Measurements from ENCODE around the gene SLC16A9.

The SLC16A9 gene

DNA sequence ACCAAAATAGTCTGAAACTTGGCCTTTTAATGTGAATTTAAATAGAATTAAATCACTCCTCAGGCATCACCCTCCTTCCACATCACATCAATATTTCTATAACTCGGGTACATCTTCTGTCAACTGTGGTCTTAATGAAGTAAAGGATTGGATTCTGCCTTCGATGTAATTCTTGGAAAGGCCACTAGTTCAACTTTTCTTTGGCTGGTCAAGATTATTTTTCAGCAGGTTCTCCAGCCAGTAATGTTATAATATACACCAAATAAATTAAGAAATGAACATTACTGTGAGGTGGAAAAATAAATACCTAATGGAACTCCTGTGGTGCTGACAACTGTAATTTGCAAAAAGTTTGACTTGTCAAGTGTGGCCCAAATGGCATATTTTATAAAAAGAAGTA, 9.7 kb upstream of the SLC16A9 start:
- Histone ChIP-seq H2AFZ (ENCODE audit: low read depth, low read length) (no peak overlapping the region), H3K4me2 (ENCODE audit: low read length, poor library complexity, severe bottlenecking) (no peak overlapping the region), H3K4me1 (ENCODE audit: control insufficient read depth, insufficient read depth, low read depth, low read length) (no peaks in the 10 kb centered on the region), H4K8ac (ENCODE audit: low read length) (no peak overlapping the region), H2AK5ac (ENCODE audit: low read length, severe bottlenecking) (no peak overlapping the region), H2BK12ac (ENCODE audit: low read length in 2 of 2) (no peak overlapping the region), H2BK15ac (ENCODE audit: low read depth, poor library complexity, severe bottlenecking) (no peak overlapping the region), H2BK5ac (ENCODE audit: low read depth, low read length, poor library complexity, severe bottlenecking) (no peak overlapping the region), H3K79me1 (replicated peaks; ENCODE audit: low read length, poor library complexity, severe bottlenecking) (no peaks in the 10 kb centered on the region), H3K27ac (ENCODE audit: low read length, poor library complexity, severe bottlenecking) (no peak overlapping the region), H3K27me3 (ENCODE audit: control insufficient read depth in 1 of 2, insufficient read depth in 1 of 2, low read length in 2 of 2) (peaks cover 3 to 24% of the 10 kb centered on the region in 2 experiments), H3K4ac (ENCODE audit: low read depth in 1 of 2, low read length in 2 of 2) (no peak overlapping the region), H3K14ac (ENCODE audit: low read length in 2 of 2) (no peak overlapping the region), H3K9ac (ENCODE audit: low read length) (no peak overlapping the region), H2BK120ac (ENCODE audit: low read depth, low read length) (no peak overlapping the region), H3K9me3 (ENCODE audit: control insufficient read depth, low read length) (no peaks in the 10 kb centered on the region), H3K36me3 (ENCODE audit: control insufficient read depth in 1 of 2, insufficient read depth in 2 of 2, low read depth in 1 of 2, low read length in 2 of 2) (no peaks in the 10 kb centered on the region), H4K91ac (ENCODE audit: low read length) (no peak overlapping the region), H3K23ac (ENCODE audit: low read length in 2 of 2) (no peak overlapping the region), H3K18ac (ENCODE audit: low read depth in 1 of 2, low read length in 2 of 2) (no peak overlapping the region), H3K4me3 (ENCODE audit: insufficient read depth in 1 of 2, low read depth in 1 of 2, low read length in 2 of 2) (no peak overlapping the region)
- no peak for DNase-seq
- no CpG with 5 or more reads among the region's 2 CpGs for WGBS

DNA sequence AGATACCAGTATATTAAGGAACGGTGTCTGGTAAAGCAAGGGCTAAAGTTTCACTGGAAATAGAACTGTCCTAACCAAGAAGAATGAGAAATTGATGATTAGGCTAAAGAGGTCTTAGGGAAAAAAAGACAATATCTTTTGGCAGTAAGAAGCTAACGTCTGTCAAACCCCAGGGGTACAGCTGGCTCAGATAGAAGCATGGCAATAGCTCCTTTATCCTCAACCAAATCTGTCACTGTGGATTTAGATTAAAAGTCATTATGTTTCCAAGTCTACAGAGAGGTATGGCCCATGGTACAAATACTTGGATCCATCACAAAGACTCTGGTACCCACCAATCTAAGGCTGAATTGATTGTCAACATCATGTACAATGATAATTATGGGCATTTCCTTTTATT, 8.6 kb upstream of the SLC16A9 start:
- Histone ChIP-seq H3K23ac (ENCODE audit: low read length in 2 of 2) (no peak overlapping the region), H3K36me3 (ENCODE audit: control insufficient read depth in 1 of 2, insufficient read depth in 2 of 2, low read depth in 1 of 2, low read length in 2 of 2) (no peaks in the 10 kb centered on the region), H3K79me1 (replicated peaks; ENCODE audit: low read length, poor library complexity, severe bottlenecking) (no peaks in the 10 kb centered on the region), H3K18ac (ENCODE audit: low read depth in 1 of 2, low read length in 2 of 2) (no peak overlapping the region), H3K27ac (ENCODE audit: low read length, poor library complexity, severe bottlenecking) (no peak overlapping the region), H4K91ac (ENCODE audit: low read length) (no peak overlapping the region), H4K8ac (ENCODE audit: low read length) (no peak overlapping the region), H3K4ac (ENCODE audit: low read depth in 1 of 2, low read length in 2 of 2) (no peak overlapping the region), H2AK5ac (ENCODE audit: low read length, severe bottlenecking) (no peak overlapping the region), H2BK15ac (ENCODE audit: low read depth, poor library complexity, severe bottlenecking) (no peak overlapping the region), H3K9me3 (ENCODE audit: control insufficient read depth, low read length) (no peaks in the 10 kb centered on the region), H3K4me3 (ENCODE audit: insufficient read depth in 1 of 2, low read depth in 1 of 2, low read length in 2 of 2) (no peak overlapping the region), H3K4me1 (ENCODE audit: control insufficient read depth, insufficient read depth, low read depth, low read length) (no peaks in the 10 kb centered on the region), H3K14ac (ENCODE audit: low read length in 2 of 2) (no peak overlapping the region), H3K27me3 (ENCODE audit: control insufficient read depth in 1 of 2, insufficient read depth in 1 of 2, low read length in 2 of 2) (peaks cover 10 to 34% of the 10 kb centered on the region in 2 experiments), H2BK120ac (ENCODE audit: low read depth, low read length) (no peak overlapping the region), H2BK12ac (ENCODE audit: low read length in 2 of 2) (no peak overlapping the region), H2BK5ac (ENCODE audit: low read depth, low read length, poor library complexity, severe bottlenecking) (no peak overlapping the region), H2AFZ (ENCODE audit: low read depth, low read length) (no peak overlapping the region), H3K4me2 (ENCODE audit: low read length, poor library complexity, severe bottlenecking) (no peak overlapping the region), H3K9ac (ENCODE audit: low read length) (no peak overlapping the region)
- DNase-seq = no peak
- 67% methylated on average over 2 of the region's 2 CpGs for WGBS

DNA sequence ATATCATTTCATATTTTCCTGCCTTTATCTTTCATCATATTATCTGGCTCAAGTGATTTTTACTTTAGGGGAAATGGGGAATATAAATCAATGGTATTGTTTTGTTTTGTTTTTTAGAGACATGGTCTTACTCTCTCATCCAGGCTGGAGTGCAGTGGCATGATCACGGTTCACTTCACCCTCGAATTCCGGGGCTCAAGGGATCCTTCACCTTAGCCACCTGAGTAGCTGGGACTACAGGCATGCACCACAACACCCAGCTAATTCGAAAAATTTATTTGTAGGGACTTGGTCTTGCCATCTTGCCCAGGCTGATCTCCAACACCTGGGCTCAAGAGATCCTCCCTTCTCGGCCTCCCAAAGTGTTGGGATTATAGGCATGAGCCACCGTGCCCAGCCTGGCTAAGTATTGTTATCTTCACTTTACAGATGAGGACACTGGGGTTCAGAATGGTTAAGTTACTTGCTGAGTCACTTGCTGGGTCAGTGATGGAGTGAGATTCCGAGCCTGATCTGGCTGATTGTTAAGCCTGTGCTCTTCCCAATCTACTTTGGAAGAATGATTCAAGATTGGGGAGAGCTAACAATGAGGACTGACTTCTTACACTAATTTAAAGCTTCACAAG, 3.7 kb upstream of the SLC16A9 start:
- Histone ChIP-seq H2BK120ac (ENCODE audit: low read depth, low read length) (no peak overlapping the region), H3K4ac (ENCODE audit: low read depth in 1 of 2, low read length in 2 of 2) (no peak overlapping the region), H2BK12ac (ENCODE audit: low read length in 2 of 2) (no peak overlapping the region), H3K9me3 (ENCODE audit: control insufficient read depth, low read length) (no peaks in the 10 kb centered on the region), H2AFZ (ENCODE audit: low read depth, low read length) (no peak overlapping the region), H3K27me3 (ENCODE audit: control insufficient read depth in 1 of 2, insufficient read depth in 1 of 2, low read length in 2 of 2) (peaks cover 44 to 69% of the 10 kb centered on the region in 2 experiments), H3K23ac (ENCODE audit: low read length in 2 of 2) (no peak overlapping the region), H3K79me1 (replicated peaks; ENCODE audit: low read length, poor library complexity, severe bottlenecking) (no peaks in the 10 kb centered on the region), H3K14ac (ENCODE audit: low read length in 2 of 2) (no peak overlapping the region), H4K91ac (ENCODE audit: low read length) (no peak overlapping the region), H2BK5ac (ENCODE audit: low read depth, low read length, poor library complexity, severe bottlenecking) (no peak overlapping the region), H3K36me3 (ENCODE audit: control insufficient read depth in 1 of 2, insufficient read depth in 2 of 2, low read depth in 1 of 2, low read length in 2 of 2) (no peaks in the 10 kb centered on the region), H3K27ac (ENCODE audit: low read length, poor library complexity, severe bottlenecking) (no peak overlapping the region), H3K18ac (ENCODE audit: low read depth in 1 of 2, low read length in 2 of 2) (no peak overlapping the region), H2BK15ac (ENCODE audit: low read depth, poor library complexity, severe bottlenecking) (no peak overlapping the region), H2AK5ac (ENCODE audit: low read length, severe bottlenecking) (no peak overlapping the region), H4K8ac (ENCODE audit: low read length) (no peak overlapping the region), H3K9ac (ENCODE audit: low read length) (no peak overlapping the region), H3K4me1 (ENCODE audit: control insufficient read depth, insufficient read depth, low read depth, low read length) (peaks cover 15% of the 10 kb centered on the region), H3K4me2 (ENCODE audit: low read length, poor library complexity, severe bottlenecking) (no peak overlapping the region), H3K4me3 (ENCODE audit: insufficient read depth in 1 of 2, low read depth in 1 of 2, low read length in 2 of 2) (no peak overlapping the region)
- 82% methylated on average over 7 of the region's 7 CpGs for WGBS
- no peak for DNase-seq

DNA sequence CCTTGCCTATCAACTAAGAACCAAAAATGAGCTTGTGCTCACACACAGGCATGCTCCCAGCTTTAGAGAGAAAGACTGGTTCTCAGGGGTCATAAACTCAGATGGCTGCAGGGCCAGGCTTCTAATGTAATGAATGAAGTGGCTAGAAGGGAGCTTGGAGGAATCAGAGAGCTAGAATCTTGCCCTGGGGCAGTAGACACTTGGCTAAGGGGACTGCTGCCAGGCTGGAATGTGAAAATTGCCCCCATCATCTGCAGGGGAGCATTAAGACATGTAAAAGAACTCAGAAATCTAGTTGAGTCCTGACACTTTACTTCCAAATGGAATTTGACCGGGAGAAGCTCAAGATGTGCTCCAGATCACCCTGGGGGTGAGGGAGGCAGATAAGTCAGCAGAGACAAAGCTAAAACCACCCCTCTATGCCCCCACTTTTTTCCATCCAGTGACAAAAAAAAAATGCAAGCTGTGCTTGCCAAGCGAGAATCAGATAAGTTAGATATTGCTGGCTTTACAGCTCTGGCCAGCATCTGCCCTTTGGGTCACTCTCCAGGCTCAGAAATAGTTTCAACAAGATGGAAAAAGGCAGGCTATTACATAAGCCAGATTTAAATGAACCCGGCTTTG, 2.3 kb upstream of the SLC16A9 start:
- Histone ChIP-seq H2BK5ac (ENCODE audit: low read depth, low read length, poor library complexity, severe bottlenecking) (no peak overlapping the region), H3K9ac (ENCODE audit: low read length) (no peak overlapping the region), H2AFZ (ENCODE audit: low read depth, low read length) (no peak overlapping the region), H3K36me3 (ENCODE audit: control insufficient read depth in 1 of 2, insufficient read depth in 2 of 2, low read depth in 1 of 2, low read length in 2 of 2) (no peaks in the 10 kb centered on the region), H2BK12ac (ENCODE audit: low read length in 2 of 2) (no peak overlapping the region), H2BK120ac (ENCODE audit: low read depth, low read length) (no peak overlapping the region), H3K27me3 (ENCODE audit: control insufficient read depth in 1 of 2, insufficient read depth in 1 of 2, low read length in 2 of 2) (peaks cover 51 to 67% of the 10 kb centered on the region in 2 experiments), H3K4ac (ENCODE audit: low read depth in 1 of 2, low read length in 2 of 2) (no peak overlapping the region), H3K9me3 (ENCODE audit: control insufficient read depth, low read length) (no peaks in the 10 kb centered on the region), H3K14ac (ENCODE audit: low read length in 2 of 2) (no peak overlapping the region), H3K27ac (ENCODE audit: low read length, poor library complexity, severe bottlenecking) (no peak overlapping the region), H4K91ac (ENCODE audit: low read length) (no peak overlapping the region), H4K8ac (ENCODE audit: low read length) (no peak overlapping the region), H3K4me2 (ENCODE audit: low read length, poor library complexity, severe bottlenecking) (no peak overlapping the region), H3K4me1 (ENCODE audit: control insufficient read depth, insufficient read depth, low read depth, low read length) (peaks cover 15% of the 10 kb centered on the region), H3K18ac (ENCODE audit: low read depth in 1 of 2, low read length in 2 of 2) (no peak overlapping the region), H2AK5ac (ENCODE audit: low read length, severe bottlenecking) (no peak overlapping the region), H2BK15ac (ENCODE audit: low read depth, poor library complexity, severe bottlenecking) (no peak overlapping the region), H3K4me3 (ENCODE audit: insufficient read depth in 1 of 2, low read depth in 1 of 2, low read length in 2 of 2) (no peak overlapping the region), H3K79me1 (replicated peaks; ENCODE audit: low read length, poor library complexity, severe bottlenecking) (no peaks in the 10 kb centered on the region), H3K23ac (ENCODE audit: low read length in 2 of 2) (no peak overlapping the region)
- WGBS = 71% methylated on average over 3 of the region's 3 CpGs
- no peak for DNase-seq

Data from mesenchymal stem cell (in vitro differentiated cells and primary cell).